HG02610 (cell line): ENCODE data around the gene COL5A2.

ENCODE experiments used
- ATAC-seq: cut with Tn5 transposase; IDR thresholded peaks from one replicate; pipeline ENCODE4 v1.9.1; 2021; ENCODE audit warnings: mild to moderate bottlenecking, moderate library complexity; ENCODE audit not compliant: unreplicated experiment

Gene COL5A2

DNA sequence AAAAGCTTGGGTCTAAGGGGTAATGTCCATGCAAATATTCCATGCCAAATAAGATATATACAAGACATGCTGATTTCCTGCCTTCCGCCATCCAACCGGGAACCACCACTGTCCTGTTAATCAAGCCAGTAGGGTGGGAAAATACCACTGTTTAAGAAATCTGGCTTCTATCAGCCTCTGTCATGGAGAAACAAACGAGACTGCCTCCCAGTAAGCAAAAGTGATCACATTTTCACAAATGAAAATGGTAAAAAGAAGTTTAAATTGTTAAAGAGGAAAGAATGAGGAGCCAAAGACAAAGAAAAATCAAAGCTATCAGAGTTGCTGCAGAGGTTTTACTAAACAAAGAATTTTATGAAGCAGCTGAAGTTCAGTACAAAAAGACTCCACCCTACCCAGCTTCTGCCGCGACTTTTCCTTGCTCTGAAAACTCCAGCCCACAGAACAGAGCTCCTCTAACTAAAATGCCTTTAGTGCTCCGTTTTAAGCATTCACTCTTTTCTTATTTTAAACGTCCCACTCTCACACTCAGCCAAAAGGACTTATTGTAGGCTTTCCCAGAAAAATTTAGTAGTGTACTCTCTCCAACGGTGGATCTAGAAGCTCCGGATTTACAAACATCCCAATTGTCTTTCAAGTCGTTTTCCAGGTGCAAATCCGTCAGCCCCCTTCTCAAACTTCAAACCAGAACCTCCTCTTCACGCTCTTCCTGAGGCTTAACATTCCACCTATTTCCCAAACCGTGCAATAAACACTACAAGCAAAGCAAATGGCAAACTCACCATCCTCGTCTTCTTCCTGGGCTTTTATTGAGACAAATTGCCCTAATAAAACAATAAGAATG is 613 bp downstream of the COL5A2 start:
- ATAC-seq: no peak

DNA sequence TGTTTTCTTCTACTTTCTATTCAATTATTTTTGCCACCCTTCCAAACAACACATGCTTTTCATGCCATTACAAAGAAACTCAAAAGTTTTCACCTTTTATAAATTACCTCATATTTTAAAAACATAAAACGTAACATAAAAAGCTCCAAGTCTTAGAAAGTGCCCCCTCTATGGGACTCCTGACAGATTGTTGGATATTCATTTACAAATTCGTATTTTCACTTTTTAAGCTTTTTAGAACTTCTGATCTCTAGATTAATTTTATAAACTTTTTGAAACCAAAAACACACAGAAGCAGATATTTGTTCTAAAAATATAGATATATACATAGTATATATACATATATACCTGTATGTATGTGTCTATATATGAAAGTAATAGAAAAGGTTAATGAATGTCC is 1.5 kb downstream of the COL5A2 start:
- no peak for ATAC-seq

DNA sequence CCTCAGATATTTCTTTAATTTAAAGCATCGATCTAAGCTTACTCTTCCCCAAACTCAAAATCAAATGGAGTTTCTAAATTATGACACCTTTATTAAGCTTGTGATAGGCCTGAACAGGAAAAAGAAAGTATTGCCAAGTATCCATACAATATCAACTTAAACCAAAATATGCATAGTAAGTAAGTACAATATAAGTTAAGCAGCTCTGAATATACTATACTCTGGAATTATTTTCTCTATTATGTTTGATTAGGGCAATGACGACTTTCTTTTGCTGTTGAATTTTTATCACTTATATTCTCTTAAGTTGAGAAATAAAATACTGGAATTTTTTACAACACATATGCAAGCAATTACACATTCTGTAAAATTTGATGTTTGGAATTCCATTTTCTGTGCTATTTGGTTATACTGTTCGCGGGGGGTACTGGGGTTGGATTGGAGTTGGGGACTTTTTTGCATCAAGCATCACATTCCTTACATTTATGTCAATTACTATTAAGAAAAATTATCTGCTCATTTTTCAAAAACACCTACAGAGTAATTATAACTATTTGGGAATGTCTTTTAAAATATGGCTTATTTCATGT is 2.2 kb downstream of the COL5A2 start:
- ATAC-seq: no peak

DNA sequence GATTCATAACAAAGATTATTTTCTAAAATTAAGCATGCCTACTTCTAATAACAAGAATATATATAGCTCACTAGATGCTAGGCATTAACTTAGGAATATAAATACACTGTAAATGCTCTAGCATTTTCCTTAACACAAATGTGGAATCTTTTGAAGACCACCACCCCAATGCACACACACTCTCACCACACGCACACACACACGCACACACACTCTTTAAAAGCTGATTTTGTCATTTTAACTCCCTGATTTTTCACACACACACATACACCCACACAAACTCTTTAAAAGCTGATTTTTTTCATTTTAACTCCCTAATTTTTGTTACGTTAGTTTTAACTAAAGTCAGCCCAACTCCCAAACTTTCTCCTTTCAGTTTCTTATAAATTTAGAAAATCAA is 3.0 kb downstream of the COL5A2 start:
- no peak for ATAC-seq

DNA sequence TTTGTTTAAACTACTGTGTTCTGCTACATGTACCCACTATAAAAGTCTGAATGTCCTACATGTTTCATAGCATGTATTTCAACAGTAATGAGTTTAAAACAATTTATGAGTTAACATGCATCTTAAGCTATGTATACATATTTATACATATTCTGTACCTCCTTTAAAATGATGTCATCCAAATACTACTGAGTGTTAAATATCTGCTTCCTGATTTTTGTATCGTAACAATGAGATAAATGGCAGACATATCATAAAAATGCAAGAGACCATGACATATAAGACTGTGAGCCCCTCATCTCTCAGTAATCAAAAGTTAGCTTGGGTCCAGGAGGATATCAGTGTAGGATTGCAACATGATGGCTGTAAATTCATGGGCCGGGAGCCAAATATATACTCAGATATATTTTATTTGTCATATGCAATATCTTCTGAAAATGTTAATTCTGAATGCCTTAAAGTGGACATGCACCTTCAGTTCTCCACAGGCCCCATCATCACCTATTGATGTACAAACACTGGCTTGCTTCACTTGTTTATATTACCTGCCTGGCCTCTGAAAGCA is 3.6 kb downstream of the COL5A2 start:
- no peak for ATAC-seq

DNA sequence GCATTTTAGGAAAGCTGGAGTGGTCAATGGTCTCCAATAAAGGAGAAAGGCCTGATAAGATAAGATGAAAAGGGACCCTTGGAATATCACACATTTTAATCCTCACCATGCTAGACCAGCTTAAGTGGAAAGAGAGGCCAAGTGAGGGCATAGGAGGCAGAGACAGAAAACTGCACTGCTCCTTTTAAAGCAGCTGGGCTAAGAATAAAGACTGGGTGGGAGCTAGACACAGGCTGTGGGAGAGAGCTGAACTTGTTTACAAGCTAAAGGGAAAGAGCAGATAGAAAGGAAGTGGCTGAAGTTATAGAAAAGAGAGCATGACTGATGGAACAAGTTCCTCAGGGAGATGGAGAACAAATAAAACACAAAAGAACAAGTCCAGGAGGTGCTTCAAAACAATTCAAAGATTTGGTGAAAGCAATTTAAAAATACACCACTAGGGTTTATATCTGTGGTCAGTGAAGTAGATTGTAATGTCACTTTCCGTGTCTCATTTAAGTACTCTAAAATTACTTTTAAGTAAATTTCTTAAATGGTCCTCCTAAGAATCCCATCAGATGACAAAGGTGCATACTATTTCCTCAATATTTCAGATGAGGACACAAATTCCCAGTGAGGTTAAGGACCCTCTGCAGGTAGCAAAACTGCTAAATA is 7.5 kb downstream of the COL5A2 start:
- no peak for ATAC-seq

DNA sequence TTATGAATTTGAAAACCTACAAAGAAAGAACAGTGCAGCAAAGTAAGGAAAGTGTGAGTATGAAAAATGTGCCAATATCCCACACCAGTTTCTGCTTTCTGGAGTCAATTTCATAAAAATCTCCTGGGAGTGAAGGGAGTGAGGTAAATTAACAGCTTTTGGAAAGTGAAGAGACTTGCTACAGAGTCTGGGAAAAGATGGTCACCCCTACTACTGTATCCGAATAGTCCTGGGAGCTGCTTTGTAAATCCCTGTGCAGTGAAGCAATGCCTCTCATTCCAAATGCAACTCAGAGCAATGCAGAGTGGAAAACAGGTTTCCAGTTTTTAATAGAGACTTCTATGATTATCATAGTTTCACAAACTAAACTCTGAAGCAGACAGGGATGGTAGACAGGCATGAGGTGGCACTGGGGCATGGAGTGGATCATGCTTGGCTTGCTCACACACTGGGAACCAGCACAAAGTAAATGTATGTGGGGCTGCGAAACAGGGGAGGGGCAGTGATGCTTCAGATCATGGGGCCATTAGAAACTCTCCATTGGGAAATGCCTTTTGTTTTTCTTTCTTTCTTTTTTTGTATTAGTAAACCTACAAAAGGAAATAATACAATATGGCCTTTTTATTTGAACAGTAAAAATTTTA is 10.6 kb downstream of the COL5A2 start:
- no peak for ATAC-seq

DNA sequence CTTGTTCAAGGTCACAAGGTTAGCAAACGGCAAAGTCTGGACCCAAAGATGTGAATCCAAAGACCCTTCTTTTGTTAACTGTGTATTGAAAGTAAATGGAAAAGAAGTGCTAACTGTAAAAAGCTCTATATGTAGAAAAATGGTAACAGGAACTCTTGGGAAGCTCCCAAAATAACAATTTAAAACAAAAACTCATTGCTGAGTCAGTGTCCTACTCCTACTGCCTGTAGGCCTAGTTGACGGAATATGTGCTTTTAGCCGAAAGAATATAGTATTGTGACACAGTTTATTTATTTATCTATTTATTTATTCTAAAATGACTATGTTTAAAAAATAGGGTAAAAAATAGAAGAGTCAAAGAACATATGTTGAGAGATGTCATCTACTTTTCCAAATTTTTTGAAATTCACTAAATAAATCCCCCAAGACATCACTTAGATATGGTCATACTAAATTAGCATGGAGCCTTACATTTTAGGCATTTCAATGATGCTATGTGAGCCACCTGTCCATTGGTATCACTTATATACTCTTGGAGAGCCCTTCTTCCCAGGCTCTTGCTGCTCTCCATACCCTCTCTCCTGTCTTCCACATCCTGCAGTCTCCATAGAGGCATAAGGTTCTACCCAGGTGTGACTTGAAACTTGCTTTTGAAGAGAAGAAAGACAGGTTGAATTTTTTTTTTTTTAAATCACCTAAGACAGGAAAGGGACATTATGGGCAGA is 13.7 kb downstream of the COL5A2 start:
- no peak for ATAC-seq

DNA sequence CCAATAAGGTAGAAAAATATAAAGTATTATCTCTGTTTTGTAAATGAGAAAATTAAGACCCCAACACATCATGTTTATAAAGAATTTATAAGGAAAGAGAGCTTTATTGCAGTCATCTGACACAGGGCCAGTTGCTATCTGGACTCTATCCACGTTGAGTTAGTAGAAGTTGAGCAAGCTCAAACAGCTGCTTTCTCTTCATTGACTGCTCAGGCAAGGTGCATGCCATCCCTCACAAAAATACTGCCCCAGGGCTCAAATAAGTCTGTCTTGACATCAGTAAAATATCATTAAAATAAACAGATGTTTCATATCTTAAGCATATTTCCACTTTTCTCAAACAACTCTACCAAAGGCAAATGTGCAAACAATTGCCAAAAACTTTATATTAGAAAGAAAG is 14.8 kb downstream of the COL5A2 start:
- ATAC-seq: no peak

DNA sequence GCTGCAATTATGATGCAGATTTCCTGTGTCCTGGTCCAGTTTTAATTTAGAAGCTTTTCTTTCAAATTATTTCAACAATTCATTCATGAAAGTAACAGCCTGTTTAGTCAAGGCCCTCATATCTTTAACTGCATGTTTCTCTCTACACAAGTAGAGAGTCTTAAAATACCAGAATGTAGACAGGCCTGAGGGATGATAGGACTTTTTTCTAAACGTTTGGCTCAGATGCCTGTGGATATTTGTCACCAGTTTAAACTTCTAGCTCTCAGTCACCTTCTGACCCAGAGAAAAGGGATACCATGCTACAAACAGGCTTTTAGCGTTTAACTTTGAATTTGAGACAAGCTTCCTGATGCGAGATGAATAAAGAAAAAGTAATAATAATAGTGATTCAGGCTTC is 15.7 kb downstream of the COL5A2 start:
- no peak for ATAC-seq

DNA sequence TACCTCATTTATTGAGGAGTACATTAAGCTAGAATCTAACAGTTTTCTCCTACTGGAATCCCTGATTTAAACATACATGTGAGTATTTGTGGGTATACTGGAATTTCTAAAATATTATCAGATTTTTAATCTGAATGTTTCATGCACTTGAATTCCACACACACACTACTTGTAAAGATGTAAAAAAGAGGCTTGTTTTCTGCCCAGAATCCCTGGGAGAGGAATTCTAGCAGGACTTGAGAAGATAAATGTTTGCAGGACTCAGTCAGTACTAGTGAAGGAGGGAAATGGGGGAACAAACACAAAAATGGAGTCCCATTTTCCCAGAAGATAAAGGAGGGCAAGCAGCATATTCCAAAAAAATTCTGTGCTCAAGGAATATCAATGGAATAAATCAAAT is 17.0 kb downstream of the COL5A2 start:
- no peak for ATAC-seq

DNA sequence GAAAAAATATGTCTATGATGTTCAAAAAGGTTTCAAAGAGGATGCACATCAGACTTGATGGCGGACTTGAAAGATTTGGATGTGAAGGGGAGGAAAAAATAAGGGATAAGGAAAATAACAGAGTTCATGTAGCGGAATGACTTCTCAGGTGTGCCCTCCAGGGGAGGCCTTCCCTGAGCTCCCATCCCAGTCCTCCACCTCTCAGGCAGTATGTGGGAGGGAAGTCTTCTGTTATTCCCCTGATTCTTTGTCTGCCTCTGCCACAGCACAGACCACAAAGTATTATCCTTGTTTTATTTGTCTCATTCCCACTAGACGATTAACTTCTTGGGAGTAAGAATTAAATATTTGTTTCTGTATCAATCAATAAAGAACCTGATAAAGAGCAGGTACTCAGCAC is 17.7 kb downstream of the COL5A2 start:
- ATAC-seq: no peak

DNA sequence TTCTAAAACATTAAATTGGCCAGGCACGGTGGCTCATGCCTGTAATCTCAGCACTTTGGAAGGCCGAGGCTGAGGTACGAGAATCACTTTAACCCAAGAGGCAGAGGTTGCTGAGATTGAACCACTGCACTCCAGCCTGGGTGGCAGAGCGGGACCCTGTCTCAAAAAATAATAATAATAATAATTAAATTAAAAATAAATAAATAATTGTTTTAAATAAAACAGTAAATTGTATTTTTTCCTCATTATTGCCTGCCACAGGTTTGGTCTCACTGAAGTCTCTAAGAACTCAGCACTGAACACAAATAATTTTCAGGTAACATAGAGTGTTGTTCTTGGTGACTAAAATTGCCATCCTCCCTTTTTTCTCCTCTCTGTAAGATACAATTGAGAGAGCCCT is 19.8 kb downstream of the COL5A2 start:
- no peak for ATAC-seq

DNA sequence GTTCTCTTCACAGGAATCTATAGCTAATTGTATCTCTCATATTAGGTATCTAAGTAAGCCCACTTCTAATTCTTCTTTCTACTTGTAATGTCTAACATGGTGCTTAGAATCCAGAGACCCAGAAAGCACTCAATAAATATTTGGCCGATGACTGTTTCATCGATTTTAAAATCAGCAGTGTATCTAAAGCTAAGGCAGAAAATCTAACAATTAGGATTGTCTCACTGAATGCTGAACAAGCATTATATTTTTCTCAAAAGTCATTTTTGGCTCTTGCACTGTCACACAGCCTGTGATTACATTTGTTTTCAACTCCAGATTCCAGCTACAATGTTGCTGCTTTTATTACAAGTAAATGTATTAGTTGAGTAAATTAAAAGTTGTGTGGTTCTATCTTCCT is 20.3 kb downstream of the COL5A2 start:
- ATAC-seq: no peak

DNA sequence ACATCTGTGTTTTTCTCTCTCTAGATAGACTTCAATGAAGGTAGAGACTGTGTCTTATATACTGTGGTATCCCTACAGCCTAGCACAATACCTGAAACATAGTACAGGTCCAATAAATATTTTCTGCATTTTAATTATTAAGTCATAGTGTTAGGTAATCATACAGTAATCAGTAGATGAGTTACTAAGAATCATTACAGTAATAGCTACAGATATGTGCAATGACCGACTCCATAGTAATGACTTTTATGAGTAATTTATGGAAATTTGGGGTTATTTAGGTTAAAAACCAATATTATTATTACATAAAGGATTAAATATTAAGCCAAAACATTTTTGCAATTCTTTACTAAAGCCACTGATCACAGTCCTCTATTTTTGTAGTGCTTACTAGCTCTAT is 21.6 kb downstream of the COL5A2 start:
- no peak for ATAC-seq

DNA sequence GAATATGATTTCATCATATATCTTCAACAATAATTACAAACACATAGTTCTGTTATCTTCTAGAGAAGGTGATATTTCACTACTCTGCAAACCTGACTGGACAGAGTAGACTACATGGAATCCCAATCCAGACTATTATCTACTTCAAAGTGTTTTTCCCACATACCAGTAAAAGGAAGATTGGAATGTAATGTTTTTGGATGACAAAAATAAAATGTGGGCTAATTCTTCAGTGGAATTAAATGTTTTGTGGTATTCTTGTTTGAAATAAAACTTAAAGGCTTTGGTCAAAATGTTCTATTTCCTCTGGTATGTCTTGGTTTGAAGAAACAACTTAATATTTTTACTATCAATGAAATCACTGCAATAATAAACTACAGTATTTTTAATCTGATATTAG is 22.1 kb downstream of the COL5A2 start:
- no peak for ATAC-seq

DNA sequence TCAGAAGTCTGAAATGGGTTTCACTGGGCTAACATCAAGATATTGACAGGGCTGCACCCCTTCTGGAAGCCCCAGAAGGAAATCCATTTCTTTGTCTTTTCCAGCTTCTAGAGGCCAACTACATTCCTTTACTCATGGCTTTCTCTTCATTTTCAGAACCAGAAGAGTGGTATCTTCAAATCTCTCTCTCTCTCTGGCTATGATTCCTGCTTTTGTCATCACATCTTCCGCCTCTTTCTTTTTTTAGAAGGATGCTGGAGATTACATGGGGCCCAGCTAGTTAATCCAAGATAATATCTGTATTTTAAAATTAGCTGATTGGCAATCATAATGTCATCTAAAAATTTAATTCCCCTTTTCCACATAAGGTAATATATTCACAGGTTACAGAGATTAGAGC is 23.8 kb downstream of the COL5A2 start:
- ATAC-seq: no peak

DNA sequence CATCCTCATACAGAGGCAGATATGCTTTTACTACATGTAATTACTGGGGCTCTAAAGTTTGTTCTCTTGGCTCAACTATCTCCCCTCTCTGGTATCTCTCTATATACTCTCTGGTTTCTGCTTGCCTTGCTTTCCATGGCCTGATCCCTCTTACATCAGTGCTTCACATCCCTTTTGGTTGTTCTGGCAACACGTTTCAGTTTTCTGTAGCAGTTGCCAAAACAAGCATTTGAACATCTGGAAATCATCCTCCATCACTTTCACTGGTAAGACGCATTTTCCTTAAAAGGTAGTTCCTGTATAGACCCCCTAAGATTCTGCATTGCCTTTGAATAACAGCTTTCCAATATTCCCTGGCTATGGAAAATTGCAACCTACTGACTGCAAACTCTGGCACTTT is 25.9 kb downstream of the COL5A2 start:
- no peak for ATAC-seq

DNA sequence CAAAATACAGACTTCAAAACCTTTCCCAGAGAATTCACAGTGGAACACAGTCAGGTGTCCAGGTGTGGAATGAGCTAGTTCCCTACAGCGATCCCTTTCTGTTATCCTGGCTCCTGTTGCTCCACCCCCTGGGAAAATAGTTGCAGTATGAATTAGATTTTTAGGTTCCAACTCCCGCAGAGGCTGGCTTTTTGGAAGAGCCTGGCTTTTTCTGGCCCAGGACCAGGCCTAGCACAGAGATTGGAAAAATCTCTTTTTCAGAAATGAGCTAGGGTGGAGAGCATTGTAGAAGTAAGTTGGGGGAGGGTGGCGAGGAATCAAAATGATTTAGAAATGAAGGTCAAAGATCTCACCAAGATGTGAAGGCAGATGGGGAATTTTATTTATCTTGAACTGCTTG is 27.1 kb downstream of the COL5A2 start:
- ATAC-seq: no peak

DNA sequence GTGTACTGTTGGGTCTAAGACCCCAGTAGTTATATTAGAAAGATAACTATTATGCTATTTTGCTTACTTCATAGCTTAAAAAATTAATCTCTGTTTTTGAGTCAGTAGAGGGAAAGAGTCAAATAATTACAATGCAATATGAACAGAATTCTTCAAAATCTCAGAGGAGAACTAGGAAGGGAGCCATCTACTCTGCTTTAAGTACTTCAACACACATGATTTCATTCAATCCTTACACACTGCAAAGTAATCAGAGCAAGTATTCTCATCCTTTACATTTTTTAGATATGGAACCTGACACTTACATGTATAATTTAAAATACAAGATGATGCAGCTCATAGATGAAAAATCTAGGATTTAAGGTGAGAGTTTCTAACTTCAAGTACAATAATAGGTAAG is 27.7 kb downstream of the COL5A2 start:
- ATAC-seq: no peak

DNA sequence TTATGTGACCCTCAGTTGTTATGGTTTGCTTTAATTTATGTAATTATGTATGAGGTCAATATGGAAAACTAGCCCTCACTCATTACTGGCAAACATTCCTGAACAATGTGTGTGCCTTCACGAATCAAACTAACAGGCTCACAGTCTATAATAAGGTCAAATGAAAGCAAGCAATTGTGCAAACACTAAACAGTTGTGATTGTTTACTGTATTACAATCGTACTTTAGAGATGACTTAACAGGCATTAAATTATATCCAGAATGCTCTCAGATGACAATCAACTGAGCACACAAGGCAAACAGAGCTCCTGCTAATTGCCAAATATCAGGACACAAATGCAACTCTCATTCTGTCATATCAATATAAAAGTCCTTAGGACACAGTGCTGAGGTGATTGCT is 29.5 kb downstream of the COL5A2 start:
- no peak for ATAC-seq
